HepG2 (cell line): ENCODE measurements around the gene DLL1.

Experiments
- CTCF ChIP-seq: sonication (generic); formaldehyde crosslinking; IDR thresholded peaks from 2 replicates; pipeline ENCODE4 v1.5.0; 2020; ENCODE audit warnings: mild to moderate bottlenecking, missing genetic modification reagents, moderate library complexity
- EZH2 ChIP-seq: conservative IDR thresholded peaks from 2 replicates; pipeline ENCODE4 v1.6.1; 2012; ENCODE audit warnings: mild to moderate bottlenecking, low read depth, low read length, moderate library complexity
- FOXP1 ChIP-seq, 2 experiments: fragments of 450-650 bp in 1 of 2; IDR thresholded peaks; 2 replicates each; pipeline ENCODE4 v1.6.1; 2017 to 2018; ENCODE audit warnings: antibody characterized with exemption in 1 of 2
- NCOR1 ChIP-seq: fragments of 200-600 bp; sonication (generic); IDR thresholded peaks from 2 replicates; pipeline ENCODE4 v1.7.0; 2017; ENCODE audit warnings: antibody characterized with exemption, low read length, borderline replicate concordance
- SETDB1 ChIP-seq: sonication (generic); formaldehyde crosslinking; IDR thresholded peaks from 2 replicates; pipeline ENCODE4 v1.5.1; 2020; ENCODE audit warnings: missing genetic modification reagents, mild to moderate bottlenecking, borderline replicate concordance
- ZNF143 ChIP-seq: sonication (generic); formaldehyde crosslinking; IDR thresholded peaks from 2 replicates; pipeline ENCODE4 v1.4.0; 2020; ENCODE audit warnings: missing genetic modification reagents
- TF ChIP-seq, protein P1 (sequence below): sonication (generic); formaldehyde crosslinking; IDR thresholded peaks from 2 replicates; pipeline ENCODE4 v1.5.1; 2020; ENCODE audit warnings: missing genetic modification reagents, mild to moderate bottlenecking, borderline replicate concordance

DNA sequence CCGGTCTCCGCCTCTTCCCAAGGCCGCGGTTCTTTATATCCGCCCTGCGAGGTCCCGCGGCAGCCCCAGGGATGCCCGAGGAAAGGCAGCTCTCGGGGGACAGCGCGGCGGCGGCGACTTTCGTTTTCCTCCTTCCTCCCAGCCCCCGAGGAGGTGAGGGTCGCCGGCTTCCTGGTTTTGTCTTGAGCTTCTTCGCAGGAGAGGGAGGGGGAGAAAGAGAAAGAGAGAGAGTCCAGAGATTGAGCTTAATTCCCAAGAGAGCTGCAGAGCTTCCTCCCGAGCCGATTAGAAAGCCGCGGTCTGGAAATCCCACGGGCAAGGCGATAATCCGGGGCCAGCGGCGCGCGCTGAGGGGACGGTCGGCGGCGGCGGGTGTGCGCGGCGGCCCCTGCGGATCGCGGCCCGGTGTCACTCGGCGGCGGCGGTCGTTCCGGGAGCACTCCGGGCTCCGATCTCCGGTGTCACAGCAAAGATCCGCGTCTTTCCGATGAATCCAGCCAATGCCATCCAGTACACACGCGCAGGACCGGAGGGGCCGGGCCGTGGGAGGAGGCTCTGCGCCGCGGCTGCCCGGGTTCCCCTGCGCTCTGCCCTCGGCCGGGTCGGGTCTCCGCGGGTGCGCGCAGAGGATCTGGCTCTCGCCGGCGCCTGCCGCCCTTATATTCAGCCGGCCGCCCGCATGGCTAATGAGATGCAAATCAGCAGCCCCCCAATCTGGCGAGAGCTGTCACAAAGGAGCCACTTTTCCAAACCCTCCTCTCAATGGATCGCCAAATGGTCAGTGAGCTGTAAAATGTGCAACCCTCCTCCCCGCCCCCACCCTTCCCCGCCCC lies at the start of gene DLL1:
- TF ChIP-seq CTCF (CRISPR knock-in tag) (no peak), EZH2 (peak; percentile 92; the same call in 1 of the 2 replicates), SETDB1 (no peak), FOXP1 (IDR thresholded peaks at IDR 0.05) (no peak), FOXP1 (CRISPR knock-in tag; IDR thresholded peaks at IDR 0.05) (no peak), ZNF143 (CRISPR knock-in tag) (no peak), NCOR1 (no peak)
- TF ChIP-seq, protein P1, sequence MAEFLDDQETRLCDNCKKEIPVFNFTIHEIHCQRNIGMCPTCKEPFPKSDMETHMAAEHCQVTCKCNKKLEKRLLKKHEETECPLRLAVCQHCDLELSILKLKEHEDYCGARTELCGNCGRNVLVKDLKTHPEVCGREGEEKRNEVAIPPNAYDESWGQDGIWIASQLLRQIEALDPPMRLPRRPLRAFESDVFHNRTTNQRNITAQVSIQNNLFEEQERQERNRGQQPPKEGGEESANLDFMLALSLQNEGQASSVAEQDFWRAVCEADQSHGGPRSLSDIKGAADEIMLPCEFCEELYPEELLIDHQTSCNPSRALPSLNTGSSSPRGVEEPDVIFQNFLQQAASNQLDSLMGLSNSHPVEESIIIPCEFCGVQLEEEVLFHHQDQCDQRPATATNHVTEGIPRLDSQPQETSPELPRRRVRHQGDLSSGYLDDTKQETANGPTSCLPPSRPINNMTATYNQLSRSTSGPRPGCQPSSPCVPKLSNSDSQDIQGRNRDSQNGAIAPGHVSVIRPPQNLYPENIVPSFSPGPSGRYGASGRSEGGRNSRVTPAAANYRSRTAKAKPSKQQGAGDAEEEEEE (CRISPR knock-in tag) = no peak
